Activated naive CD8-positive, alpha-beta T cell treated with anti-CD3 and anti-CD28 coated beads, Interleukin-2, amount 10 ng/mL, durations not matched to agents 7 days and 5 days (primary cell): ENCODE measurements around the gene THBD. TPM values are rescaled to one million over a fixed set of nuclear protein-coding genes. Genes with fewer than 3 reads are reported as not detected.

Experiments used
- ATAC-seq: fragments of 150-1000 bp; cut with Tn5 transposase; one replicate; pipeline ENCODE4 v1.10.0; 2021; ENCODE audit warnings: low read depth, moderate library complexity
- POLR2A ChIA-PET: fragments of 350-600 bp; sonication (Branson Sonifier 250); formaldehyde crosslinking; loops from one replicate; lab custom pipeline; 2021; ENCODE audit warnings: antibody characterized with exemption; lab: Charles Lee
- DNase-seq: peaks from one replicate; pipeline ENCODE4 v3.0.0; 2021
- H3K27ac Mint-ChIP-seq: one replicate; pipeline ENCODE4 v1.8.0; 2022; ENCODE audit warnings: mild to moderate bottlenecking, mixed read lengths
- H3K27me3 Mint-ChIP-seq: one replicate; pipeline ENCODE4 v1.8.0; 2022; ENCODE audit warnings: mild to moderate bottlenecking, moderate library complexity, mixed read lengths
- H3K36me3 Mint-ChIP-seq: one replicate; pipeline ENCODE4 v1.8.0; 2021; ENCODE audit warnings: mild to moderate bottlenecking, mixed read lengths
- H3K4me1 Mint-ChIP-seq: one replicate; pipeline ENCODE4 v1.8.0; 2021; ENCODE audit warnings: mixed read lengths
- H3K4me3 Mint-ChIP-seq: one replicate; pipeline ENCODE4 v1.8.0; 2022; ENCODE audit warnings: mild to moderate bottlenecking, moderate library complexity, mixed read lengths
- H3K9me3 Mint-ChIP-seq: one replicate; pipeline ENCODE4 v1.8.0; 2021; ENCODE audit warnings: mixed read lengths
- total RNA-seq, 2 experiments: library from RNA; stranded (reverse); gene quantifications; one replicate each; pipeline ENCODE4 v1.2.3, GENCODE V29; 2021

The THBD gene
- total RNA-seq, 2 experiments from 2014 or later: 0.22 to 0.34 TPM

DNA sequence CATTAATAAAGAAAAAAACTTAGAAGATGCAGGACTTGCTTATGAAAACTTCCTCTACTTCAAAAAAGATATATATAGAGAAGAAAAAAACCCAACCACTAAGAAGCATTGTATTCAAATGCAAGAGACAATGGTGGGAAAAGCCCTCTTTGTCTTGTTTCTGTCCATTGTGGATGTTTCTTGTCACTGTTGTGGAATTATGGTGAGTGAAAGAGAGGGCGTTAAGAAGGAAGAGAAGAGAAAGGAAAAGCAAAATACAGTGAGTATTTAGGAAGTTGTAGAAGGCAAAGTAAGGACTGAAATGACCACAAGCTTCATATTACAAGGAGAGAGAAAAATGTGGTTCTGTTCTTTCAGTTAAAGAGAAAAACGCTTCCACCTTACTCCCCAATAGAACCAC lies 14.1 kb upstream of the THBD start:
- DNase-seq (no peak), ATAC-seq (no peak)
- POLR2A ChIA-PET: no interaction called here
- Mint-ChIP-seq H3K27me3 (peaks cover 2% of the 10 kb centered on the region), H3K36me3 (no peaks in the 10 kb centered on the region), H3K4me1 (no peaks in the 10 kb centered on the region), H3K4me3 (no peak overlapping the region), H3K27ac (no peak overlapping the region), H3K9me3 (no peaks in the 10 kb centered on the region)

DNA sequence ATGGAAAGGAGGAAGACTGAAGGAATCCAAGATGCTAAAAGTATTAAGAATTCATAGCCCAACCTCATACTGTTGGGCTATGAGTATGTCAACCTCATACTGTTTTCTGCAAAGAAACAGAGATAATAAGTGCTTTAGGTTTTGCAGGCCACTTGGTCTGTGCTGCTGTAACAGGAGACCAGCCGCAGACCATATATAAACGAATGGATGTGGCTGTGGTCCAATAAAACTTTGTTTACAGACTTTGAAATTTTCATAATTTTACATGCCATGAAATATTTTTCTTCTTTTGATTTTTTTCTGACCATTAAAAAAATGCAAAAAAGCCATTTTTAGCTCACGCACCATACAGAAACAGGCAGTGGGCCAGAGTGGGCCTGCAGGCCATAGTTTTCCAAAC lies 13.7 kb upstream of the THBD start:
- no peak overlapping the region for H3K4me3 Mint-ChIP-seq
- H3K9me3 Mint-ChIP-seq: no peaks in the 10 kb centered on the region
- no peaks in the 10 kb centered on the region for H3K4me1 Mint-ChIP-seq
- ATAC-seq: no peak
- DNase-seq: no peak
- peaks cover 2% of the 10 kb centered on the region for H3K27me3 Mint-ChIP-seq
- no peak overlapping the region for H3K27ac Mint-ChIP-seq
- H3K36me3 Mint-ChIP-seq: no peaks in the 10 kb centered on the region
- POLR2A ChIA-PET: no interaction called here

DNA sequence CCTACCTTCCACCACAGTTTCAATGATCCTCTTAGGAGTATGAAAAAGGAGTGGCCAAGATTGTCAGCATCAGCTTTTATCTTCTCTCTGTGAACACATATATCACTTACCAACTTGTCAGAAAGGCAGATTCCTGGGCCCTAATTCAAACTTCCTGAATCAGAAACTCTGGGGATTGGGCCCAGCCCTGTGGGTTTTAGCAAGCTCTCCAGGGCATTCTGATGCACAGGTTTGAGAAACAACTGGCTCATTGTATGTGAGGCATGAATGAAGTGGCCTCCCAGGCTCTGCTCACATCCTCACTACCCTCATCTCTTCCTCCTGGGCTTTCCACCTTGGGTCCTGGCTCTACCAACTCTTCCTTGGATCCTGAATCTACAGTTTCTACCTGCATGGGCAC lies 13.2 kb upstream of the THBD start:
- Mint-ChIP-seq H3K27me3 (peaks cover 2% of the 10 kb centered on the region), H3K4me1 (no peaks in the 10 kb centered on the region), H3K4me3 (no peak overlapping the region), H3K27ac (no peak overlapping the region), H3K9me3 (no peaks in the 10 kb centered on the region), H3K36me3 (no peaks in the 10 kb centered on the region)
- POLR2A ChIA-PET: interaction anchor here (0.6 kb wide), 1 partner anchor 26 kb away, joined by 3 read pairs; no protein-coding TSS in a partner anchor
- ATAC-seq: no peak
- no peak for DNase-seq

DNA sequence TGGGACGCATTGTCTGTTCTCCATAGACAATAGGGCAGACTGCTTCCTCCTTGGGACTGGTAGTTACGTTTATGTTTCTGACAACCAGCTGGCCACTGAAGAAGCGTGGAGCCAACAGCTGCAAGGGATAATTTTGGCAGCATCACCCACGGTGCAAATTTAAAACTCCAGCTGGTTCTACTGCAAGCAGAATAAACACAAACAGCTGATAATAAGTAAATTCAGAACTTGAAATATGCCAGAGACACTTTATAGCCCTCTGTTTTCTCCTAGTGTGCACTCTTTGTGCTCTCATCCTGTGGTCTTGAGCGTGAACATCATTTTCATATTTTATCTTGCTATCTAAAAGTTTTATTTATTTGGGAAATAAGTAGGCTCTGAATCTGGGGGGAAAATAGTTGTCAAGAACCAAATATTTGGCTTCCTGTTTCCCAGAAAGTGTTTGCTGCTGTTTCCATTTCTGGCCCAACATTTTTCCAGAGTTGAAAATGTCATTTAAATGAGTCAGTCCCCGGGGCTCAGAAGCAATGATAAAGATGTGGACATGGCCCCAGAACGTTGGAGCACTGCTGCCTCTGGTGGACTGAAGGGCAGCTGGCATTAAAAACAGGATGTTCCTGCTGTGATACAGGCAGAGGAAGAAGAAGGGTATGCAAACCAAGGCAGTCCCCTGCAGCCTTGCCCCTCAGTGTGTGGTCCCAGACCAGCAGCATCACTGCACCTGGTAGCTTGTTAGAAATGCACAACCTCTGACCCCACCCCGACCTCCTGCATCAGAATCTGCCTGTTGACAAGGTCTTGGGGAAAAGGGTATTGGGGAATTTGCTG lies 12.5 kb upstream of the THBD start:
- ATAC-seq (no peak), DNase-seq (no peak)
- POLR2A ChIA-PET: interaction anchor here (0.6 kb wide), 1 partner anchor 27 kb away, joined by 3 read pairs; no protein-coding TSS in a partner anchor
- no peaks in the 10 kb centered on the region for H3K36me3 Mint-ChIP-seq
- H3K4me1 Mint-ChIP-seq: no peaks in the 10 kb centered on the region
- H3K9me3 Mint-ChIP-seq: no peaks in the 10 kb centered on the region
- no peak overlapping the region for H3K4me3 Mint-ChIP-seq
- no peak overlapping the region for H3K27ac Mint-ChIP-seq
- peaks cover 2% of the 10 kb centered on the region for H3K27me3 Mint-ChIP-seq

DNA sequence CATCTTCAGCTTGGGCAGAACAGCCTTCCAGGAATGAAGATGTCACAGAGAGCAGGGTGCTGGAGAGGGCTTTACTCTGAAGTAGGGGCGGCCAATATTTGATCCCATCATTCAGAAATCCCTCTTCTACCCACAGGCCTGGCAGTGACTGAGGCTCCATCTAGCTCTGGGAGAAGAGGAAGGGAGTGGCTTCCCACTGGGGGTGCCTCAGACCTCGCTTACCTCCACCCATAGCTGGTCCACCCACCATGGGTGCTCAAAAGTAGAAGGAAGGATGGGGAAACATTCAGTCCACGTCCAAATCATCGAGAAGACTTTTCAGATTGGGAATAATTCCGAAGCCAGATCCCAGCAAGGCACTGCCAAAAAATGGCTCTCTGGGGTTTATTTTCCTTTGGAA lies 11.8 kb upstream of the THBD start:
- Mint-ChIP-seq H3K36me3 (no peaks in the 10 kb centered on the region), H3K27ac (no peak overlapping the region)

DNA sequence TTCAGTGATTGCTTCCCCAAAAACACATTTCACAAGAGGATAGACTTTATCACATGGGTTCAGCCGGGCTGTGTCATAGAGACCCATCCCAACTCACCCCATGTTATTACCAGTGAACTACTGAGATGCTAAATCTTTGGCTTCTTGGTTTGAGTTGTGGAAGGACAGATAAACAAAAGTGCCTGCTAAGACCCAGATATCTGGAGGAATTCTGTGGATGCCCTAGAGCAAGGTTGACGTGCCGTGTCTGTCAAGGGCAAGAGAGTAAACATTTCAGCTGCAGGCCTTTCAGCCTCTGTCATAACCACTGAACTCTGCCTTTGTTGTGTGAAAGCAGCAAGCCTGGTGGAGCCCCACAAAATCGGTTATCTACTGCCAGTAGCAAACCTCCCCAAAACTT lies 11.2 kb upstream of the THBD start:
- peaks cover 1% of the 10 kb centered on the region for H3K9me3 Mint-ChIP-seq
- no peak for DNase-seq
- POLR2A ChIA-PET: no interaction called here

More for the DNA sequence above, 11.8 kb upstream of the THBD start:
- Mint-ChIP-seq H3K9me3 (peaks cover 1% of the 10 kb centered on the region), H3K4me3 (no peak overlapping the region), H3K27me3 (peaks cover 7% of the 10 kb centered on the region), H3K4me1 (no peaks in the 10 kb centered on the region)
- no peak for DNase-seq
- POLR2A ChIA-PET: no interaction called here
- no peak for ATAC-seq

DNA sequence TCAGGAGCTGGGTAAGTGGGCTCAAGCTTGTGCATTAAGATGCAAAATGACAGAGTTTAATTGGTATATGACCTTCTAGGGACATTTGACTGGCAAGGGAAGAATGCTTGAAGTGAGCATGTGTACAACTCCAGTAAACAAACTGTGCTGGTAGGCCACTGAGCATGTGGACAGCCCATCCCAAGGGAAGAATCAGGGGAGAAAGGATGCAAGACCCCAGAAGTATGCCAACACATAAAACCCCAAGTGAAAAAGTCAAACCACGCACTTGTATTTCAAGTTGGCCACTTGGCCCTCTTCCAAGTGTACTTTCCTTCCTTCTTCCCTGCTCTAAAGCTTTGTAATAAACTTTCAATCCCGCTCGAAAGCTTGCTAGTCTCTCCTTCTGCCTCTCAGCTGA lies 10.4 kb upstream of the THBD start:
- Mint-ChIP-seq H3K27ac (no peak overlapping the region), H3K27me3 (peaks cover 12% of the 10 kb centered on the region), H3K4me1 (no peaks in the 10 kb centered on the region), H3K36me3 (no peaks in the 10 kb centered on the region), H3K4me3 (no peak overlapping the region), H3K9me3 (peaks cover 1% of the 10 kb centered on the region)
- POLR2A ChIA-PET: no interaction called here
- ATAC-seq: no peak
- DNase-seq: no peak

More for the DNA sequence above, 11.2 kb upstream of the THBD start:
- H3K36me3 Mint-ChIP-seq: no peaks in the 10 kb centered on the region
- H3K4me1 Mint-ChIP-seq: no peaks in the 10 kb centered on the region
- H3K27ac Mint-ChIP-seq: no peak overlapping the region
- ATAC-seq: no peak
- peaks cover 12% of the 10 kb centered on the region for H3K27me3 Mint-ChIP-seq
- H3K4me3 Mint-ChIP-seq: no peak overlapping the region

DNA sequence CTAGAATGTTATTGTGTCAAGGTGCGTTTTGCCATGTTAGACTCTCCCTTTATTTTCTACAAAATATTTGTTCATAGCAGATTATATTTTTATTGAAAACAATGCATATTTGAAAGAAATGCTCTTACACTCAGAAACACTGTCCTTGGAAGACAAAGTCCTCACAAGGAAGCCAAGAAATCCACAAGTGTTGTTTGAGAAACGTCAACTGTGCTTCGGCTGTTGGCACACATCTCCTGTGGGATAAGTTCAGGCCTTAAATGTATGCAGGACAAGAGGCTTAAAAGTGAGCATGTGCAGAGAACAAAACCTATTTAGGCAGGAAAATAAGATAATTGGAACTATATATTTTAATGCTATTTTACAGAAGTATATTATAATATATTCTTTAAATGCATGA lies 9.5 kb upstream of the THBD start:
- peaks cover 9% of the 10 kb centered on the region for H3K27me3 Mint-ChIP-seq
- peaks cover 1% of the 10 kb centered on the region for H3K9me3 Mint-ChIP-seq
- no peak overlapping the region for H3K4me3 Mint-ChIP-seq
- no peaks in the 10 kb centered on the region for H3K4me1 Mint-ChIP-seq
- POLR2A ChIA-PET: no interaction called here
- no peak overlapping the region for H3K27ac Mint-ChIP-seq
- DNase-seq: no peak
- ATAC-seq: no peak
- H3K36me3 Mint-ChIP-seq: no peaks in the 10 kb centered on the region

DNA sequence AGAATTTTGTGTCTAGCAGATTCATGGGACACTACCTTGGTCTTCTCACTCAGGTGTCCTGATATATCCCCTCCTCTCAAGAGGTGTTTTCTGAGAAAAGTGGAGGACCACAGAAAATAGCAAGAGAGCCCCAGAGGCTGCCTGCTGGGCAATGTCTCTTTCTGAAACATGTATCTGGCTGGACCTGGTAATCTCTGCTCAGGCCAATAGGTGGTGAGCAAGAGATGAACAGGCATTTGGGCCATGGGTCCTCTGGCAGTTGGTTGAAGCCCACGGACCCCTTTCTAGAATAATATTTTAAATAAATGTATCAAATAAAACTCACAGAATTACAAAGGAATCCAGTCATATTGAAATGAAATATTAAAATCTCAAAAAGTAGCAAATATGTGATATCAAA lies 8.8 kb upstream of the THBD start:
- H3K4me3 Mint-ChIP-seq: no peak overlapping the region
- H3K27me3 Mint-ChIP-seq: peaks cover 15% of the 10 kb centered on the region
- POLR2A ChIA-PET: no interaction called here
- ATAC-seq (no peak), DNase-seq (no peak)
- no peaks in the 10 kb centered on the region for H3K36me3 Mint-ChIP-seq
- no peaks in the 10 kb centered on the region for H3K4me1 Mint-ChIP-seq
- no peak overlapping the region for H3K27ac Mint-ChIP-seq
- H3K9me3 Mint-ChIP-seq: peaks cover 1% of the 10 kb centered on the region

DNA sequence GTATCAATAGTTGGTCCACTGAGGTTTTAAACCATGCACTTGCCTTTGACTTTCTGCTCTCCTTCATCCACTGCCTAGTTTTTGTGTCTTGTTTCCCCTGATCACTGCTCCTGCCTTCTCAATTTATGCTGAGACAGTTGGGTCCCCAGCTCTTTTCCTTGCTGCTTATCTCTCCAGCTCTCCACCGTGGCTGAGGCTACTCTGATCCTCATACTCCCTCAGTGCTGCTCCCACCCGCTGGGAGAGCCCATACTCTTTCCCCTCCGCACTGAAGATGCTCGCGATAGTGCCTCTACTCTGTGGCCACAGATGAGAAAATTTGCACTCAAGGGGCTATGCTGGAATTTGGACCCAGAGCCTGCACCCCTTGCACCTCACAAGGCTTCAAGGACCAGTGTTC lies 3.4 kb upstream of the THBD start:
- Mint-ChIP-seq H3K36me3 (no peaks in the 10 kb centered on the region), H3K27me3 (peaks cover 52% of the 10 kb centered on the region), H3K4me3 (no peak overlapping the region), H3K9me3 (peaks cover 1% of the 10 kb centered on the region), H3K27ac (no peak overlapping the region), H3K4me1 (no peaks in the 10 kb centered on the region)
- DNase-seq (no peak), ATAC-seq (no peak)
- POLR2A ChIA-PET: no interaction called here

DNA sequence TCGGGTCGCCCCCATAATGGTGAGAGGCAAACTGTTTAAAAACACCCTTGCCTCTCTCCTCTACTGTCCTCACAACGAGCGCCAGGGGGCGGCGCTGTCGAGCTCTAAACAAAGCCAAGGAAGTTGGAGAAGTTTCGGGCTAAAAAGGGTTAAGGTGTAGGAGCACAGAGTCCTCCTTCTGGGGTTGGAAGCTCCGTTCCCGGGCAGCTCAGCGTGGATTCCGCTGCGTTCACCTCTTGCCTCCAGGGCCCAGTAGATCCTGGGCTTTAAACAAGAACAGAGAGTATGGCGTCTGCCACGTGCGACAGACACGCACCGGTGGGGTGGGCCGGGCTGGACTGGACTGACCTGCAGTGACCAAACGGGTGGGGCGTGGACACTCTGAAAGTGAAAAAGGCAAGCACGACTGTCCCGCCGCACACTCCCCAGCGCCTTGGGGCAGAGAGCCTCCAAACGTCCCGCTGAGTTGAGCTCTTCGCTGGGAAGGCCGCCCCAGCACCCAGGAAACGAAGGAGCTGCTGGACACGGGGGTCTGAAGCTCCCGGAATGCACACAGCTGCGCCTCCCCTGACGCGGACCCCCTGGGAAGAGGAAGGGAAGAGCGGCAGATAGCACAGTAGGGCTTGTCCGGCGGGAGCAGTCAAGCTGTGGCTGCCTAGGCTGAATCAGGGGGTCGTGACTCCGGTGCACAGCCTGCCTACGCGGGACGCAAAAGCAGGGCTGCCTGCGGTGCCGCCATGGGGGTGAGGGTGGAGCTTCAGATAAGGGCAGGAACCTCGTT lies 1.6 kb upstream of the THBD start:
- Mint-ChIP-seq H3K9me3 (no peaks in the 10 kb centered on the region), H3K4me3 (no peak overlapping the region), H3K27ac (no peak overlapping the region), H3K4me1 (peaks cover 2% of the 10 kb centered on the region), H3K36me3 (no peaks in the 10 kb centered on the region), H3K27me3 (peaks cover 56% of the 10 kb centered on the region)
- DNase-seq (peak; percentile 63), ATAC-seq (no peak)
- POLR2A ChIA-PET: no interaction called here

DNA sequence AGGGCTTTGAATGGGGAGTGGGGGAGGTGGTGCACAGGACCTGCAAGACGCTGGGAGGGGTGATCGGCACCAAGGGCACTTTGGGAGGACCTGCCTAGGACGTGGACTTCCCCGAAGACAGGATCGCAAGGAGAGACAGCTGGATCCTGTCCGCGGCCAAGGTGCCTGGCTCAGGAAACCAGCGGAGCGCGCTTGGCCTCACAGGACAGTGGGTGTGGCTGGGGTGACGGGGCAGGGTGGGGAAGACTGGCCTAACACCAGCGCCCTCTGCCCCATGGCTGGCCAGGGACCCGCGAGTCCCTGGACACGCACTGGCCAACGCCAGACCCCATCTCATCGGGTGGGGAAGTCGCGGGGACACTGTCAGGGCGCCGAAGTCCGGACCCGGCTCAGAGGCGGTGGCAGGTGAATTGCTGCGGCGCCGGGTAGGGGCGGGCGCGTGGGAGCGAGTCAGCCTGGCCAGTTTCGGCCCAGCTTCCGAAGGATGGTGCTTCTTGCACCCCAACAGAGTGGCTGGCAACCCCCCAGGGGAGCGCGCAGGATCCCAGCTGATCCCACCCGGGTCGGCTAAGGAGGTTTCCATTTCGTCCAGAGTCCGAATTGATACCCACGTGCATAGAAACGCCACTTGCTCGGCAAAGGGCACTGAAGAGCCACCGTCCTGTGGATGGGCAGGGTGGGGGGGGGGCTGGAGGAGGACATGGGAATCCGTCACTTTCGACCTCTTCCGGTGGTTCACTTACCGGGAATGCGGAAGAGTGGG lies 785 bp upstream of the THBD start:
- DNase-seq: peak; percentile 34
- Mint-ChIP-seq H3K4me3 (peak overlapping the region; percentile 28), H3K4me1 (peaks cover 2% of the 10 kb centered on the region), H3K9me3 (no peaks in the 10 kb centered on the region), H3K27me3 (peaks cover 58% of the 10 kb centered on the region), H3K27ac (no peak overlapping the region), H3K36me3 (no peaks in the 10 kb centered on the region)
- POLR2A ChIA-PET: no interaction called here
- no peak for ATAC-seq
